NCI-H2227 treated with DMSO at 0.1 percent for 48 hours (cell line): Measurements from ENCODE around the gene SYNE2.

Experiments used
- DNase-seq: peaks from one replicate; lab custom pipeline; 2025; lab: John Stamatoyannopoulos, UW

Gene SYNE2

GRCh38 chr14:64217834-64218233 is 365.0 kb downstream of the SYNE2 start:
- no peak for DNase-seq

- DNase-seq: no peak
Observed at GRCh38 chr14:64218344-64219240, 365.8 kb downstream of the SYNE2 start.

- no peak for DNase-seq
Observed at GRCh38 chr14:64220056-64220455, 367.3 kb downstream of the SYNE2 start.

- no peak for DNase-seq
Observed at GRCh38 chr14:64220466-64220865, 367.7 kb downstream of the SYNE2 start.

- DNase-seq: no peak
Observed at GRCh38 chr14:64221391-64222003, 368.7 kb downstream of the SYNE2 start.

GRCh38 chr14:64225151-64225757 is 372.4 kb downstream of the SYNE2 start:
- no peak for DNase-seq

- DNase-seq: no peak
Observed at GRCh38 chr14:64227856-64228255, 375.1 kb downstream of the SYNE2 start.

- no peak for DNase-seq
Observed at GRCh38 chr14:64229489-64229888, 376.7 kb downstream of the SYNE2 start.

- DNase-seq: no peak
Observed at GRCh38 chr14:64232095-64232838, 379.5 kb downstream of the SYNE2 start.

- DNase-seq: no peak
Observed at GRCh38 chr14:64232944-64233343, 380.1 kb downstream of the SYNE2 start.

GRCh38 chr14:64233531-64234190 is 380.9 kb downstream of the SYNE2 start:
- DNase-seq: no peak

GRCh38 chr14:64234877-64235651 is 382.3 kb downstream of the SYNE2 start:
- peak; percentile 58 for DNase-seq

GRCh38 chr14:64235652-64236640 is 383.1 kb downstream of the SYNE2 start:
- DNase-seq: peak; percentile 23

GRCh38 chr14:64238049-64238448 is 385.2 kb downstream of the SYNE2 start:
- DNase-seq: no peak

- DNase-seq: no peak
Observed at GRCh38 chr14:64238631-64239030, 385.8 kb downstream of the SYNE2 start.

- no peak for DNase-seq
Observed at GRCh38 chr14:64244279-64244678, 391.5 kb downstream of the SYNE2 start.

GRCh38 chr14:64245491-64245890 is 392.7 kb downstream of the SYNE2 start:
- DNase-seq: no peak

GRCh38 chr14:64246688-64247087 is 393.9 kb downstream of the SYNE2 start:
- DNase-seq: no peak

GRCh38 chr14:64247195-64247594 is 394.4 kb downstream of the SYNE2 start:
- DNase-seq: no peak

- no peak for DNase-seq
Observed at GRCh38 chr14:64248689-64249088, 395.9 kb downstream of the SYNE2 start.
